22Rv1 (cell line): ENCODE results near the gene HELZ.

ENCODE experiments used
- CTCF ChIP-seq: fragments of 450-650 bp; IDR thresholded peaks from 2 replicates; pipeline ENCODE4 v1.5.1; 2017; ENCODE audit warnings: mild to moderate bottlenecking
- ZFX ChIP-seq: fragments of 450-650 bp; IDR thresholded peaks from 2 replicates; pipeline ENCODE4 v1.6.1; 2017; ENCODE audit warnings: antibody characterized with exemption, borderline replicate concordance

GRCh38 chr17:67143318-67143717 is 101.7 kb downstream of the HELZ start:
- TF ChIP-seq CTCF = no peak
- TF ChIP-seq ZFX = no peak
